Stimulated activated CD8-positive, alpha-beta memory T cell treated with anti-CD3 and anti-CD28 coated beads, Interleukin-2, amount 100 ng/mL, for 1 hour (primary cell): ENCODE measurements around the gene SLC22A16.

Experiments
- DNase-seq, 2 donors: peaks; one replicate each; pipeline ENCODE4 v3.0.0-alpha.2; 2020; ENCODE audit warnings: low read depth in 2 of 2

Gene SLC22A16

DNA sequence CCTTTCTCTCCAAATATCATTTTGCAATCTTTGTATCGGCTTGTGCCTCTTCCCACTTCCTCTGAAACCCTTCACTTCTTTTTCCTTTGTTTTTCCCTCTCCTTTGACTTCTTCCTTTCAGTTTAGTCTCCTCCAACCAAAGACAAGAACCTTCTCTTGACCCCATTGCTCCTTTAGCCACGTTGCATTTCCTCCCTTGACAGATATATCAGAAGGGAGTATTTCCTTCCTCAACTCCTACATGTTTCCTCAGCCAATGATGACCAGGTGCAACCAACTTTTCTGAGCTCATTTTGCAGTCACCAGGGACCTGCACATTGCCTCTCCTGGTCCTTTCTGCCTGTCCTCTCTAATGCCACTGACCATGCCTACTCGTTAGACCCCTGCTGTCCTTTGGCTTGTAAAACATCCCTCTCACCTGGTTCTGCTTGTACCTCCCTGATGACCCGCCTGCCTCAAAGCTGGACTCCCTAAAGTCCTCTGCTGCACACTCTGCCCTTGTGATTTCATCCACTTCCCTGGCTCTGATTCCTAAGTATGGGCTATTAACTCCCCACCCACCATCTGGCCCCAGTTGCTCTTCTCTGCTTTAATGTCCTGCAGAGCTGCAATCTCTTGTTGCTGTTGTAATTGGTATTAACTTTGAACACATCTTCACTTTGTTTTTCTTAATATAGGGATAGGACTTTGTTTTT lies 27.4 kb downstream of the SLC22A16 start:
- no peak for DNase-seq

DNA sequence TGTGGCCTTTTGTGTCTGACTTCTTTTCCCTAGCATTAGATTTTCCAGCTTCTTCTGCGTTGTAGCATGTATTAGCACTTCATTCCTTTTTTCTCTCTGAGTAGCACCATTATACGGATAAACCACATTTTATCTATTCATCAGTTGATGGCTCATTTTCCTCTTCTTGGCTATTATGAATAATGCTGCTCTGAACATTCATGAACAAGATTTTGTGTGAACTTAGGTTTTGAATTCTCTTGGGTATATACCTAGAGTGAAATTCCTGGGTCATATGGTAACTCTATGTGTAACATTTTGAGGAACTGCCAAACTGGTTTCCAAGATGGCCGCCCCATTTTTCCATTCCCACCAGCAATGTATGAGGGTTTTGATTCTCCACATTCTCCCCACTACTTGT lies 28.7 kb downstream of the SLC22A16 start:
- no peak for DNase-seq

DNA sequence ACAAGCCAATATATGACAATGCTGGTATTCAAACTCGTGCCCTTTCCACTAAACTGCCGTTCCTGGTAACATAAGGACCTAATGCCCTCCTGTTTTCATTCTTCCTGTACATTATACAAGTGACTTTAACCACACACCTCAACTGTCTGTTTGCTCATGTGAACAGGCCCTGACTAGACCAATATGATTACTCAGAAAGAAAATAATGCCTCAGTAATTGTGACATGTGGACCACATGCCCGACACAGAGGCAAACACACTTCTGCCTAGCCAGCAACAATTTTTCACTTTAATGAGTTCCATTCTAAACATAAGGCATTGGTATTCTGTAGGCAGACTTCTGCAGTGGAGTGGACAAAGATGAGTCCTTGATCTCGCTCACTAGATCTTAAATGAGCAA lies 30.0 kb downstream of the SLC22A16 start:
- DNase-seq = no peak

DNA sequence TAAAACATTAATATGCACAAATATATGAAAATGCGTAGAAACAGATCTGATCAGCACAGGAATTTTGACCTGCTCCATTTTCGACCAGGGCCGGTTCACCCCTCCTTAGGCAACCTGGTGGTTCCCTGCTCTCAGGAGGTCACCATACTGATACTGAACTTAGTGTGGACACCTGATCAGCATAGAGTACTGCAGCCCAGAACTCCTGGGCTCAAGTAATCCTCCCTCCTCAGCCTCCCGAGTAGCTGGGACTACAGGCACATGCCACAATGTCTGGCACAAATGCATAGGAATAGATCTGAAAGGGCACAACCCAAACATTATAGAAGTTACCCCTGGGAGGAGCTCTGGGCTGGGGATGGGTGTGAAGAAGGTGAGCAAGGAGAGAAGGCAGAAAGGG lies 36.4 kb downstream of the SLC22A16 start:
- DNase-seq = no peak

DNA sequence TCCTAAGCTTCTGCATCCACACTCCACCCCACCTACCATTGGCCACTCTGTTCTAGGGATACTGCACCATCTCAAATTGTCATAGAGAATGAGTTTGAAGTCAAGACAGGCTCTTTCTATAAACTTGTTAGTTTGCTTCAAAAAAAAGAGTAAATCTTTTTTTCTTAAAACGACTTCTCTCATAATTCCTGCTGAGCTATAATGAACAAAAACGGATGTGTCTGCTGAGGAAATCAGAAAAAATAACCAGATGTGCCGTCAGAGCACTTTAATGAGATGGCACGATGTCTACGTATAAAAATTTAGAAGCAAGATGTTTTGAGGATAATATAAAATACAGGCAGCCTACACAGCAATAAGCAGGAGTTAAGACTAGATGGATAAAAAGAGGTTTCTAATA lies 37.1 kb downstream of the SLC22A16 start:
- no peak for DNase-seq

DNA sequence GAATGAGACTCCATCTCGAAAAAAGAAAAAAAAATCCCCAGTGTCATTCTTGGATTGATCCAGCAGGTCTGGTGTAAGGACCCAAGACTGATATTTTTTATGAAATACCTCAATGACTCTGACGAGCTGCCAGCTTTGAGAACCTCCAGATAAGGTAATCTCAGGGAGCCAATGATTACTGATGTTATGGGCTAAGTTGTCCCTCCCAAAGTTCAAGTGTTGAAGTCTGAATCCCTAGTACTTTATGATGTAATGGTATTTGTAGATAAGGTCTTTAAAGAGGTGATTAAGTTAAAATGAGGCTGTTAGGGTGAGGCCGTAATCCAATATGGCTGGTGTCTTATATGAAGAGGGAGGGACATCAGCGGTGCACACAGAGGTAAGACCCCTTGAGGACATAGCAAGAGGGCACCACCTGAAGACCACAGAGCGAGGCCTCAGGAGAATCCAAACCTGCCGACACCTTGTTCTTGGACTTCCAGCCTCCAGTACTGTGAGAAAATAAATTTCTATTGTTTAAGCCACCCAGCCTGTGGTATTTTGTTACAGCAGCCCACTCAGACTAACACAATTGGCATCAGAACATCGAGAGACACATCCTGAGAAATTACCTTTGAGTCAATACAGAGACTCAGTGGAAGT lies 41.3 kb downstream of the SLC22A16 start:
- no peak for DNase-seq

DNA sequence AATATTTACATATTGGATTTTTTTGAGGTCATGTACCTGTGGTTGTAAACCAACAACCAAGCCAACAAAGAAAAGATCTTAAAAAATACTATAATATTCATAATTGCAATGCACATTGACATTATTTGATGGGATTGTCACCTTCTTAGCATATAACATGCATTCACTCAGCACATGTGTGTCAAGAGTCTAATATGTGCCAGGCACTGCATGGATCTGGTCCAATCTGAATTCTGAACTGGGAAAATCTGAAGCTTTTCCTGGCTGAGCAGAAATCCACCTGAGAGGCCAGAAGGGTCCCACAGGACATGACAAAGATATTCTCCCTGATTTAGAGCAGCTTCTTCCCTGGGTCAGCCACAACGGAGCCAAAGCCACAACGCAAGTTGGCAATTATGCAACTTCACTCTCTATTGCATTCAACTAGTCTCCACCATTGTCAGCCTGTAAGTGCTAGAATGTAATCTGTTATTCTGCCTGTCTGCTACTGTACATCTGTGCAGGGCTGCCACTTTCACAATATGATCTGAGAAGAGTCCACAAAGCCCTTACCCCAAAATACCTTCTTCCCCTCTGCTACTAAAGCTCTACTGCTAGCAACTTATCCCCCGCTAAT lies 44.0 kb downstream of the SLC22A16 start:
- DNase-seq = no peak

DNA sequence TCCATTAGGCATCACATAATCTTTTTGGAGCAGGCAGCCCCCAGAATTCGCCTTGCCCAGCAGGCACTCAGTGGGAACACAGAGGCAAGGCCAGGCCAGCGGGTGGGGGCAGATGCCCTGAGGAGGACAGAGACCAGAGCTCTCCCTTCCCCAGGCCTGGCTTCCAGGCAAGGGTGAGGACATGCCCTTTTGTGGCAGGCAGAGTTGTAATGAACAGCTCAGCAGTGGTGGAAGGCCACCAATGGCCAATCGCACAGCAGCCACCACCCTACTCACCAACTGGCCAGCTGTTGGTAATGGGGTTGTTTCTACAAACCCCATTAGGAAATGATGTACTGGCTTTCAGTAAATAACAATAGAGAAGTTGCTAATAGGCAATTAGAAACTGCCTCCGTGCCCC lies 45.7 kb downstream of the SLC22A16 start:
- DNase-seq = no peak

DNA sequence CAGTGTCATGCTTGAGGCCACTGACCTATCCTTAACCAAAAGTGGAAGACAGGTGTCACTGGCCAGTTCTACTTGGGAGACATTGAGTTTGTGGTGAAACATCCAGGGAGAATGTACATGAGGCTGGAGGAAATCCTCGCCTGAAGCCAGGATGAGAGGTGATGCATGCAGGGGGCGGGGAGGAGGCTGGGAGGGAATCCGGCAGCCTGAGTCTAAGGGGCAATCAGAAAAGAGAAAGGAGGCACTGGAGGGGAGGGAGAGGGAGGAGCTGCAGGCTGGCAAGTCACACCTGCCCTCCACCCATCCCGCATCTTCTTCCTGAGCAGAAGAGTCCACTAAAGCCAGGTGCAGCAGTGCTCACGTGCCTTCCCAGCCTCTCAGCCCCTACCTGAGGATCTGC lies 46.2 kb downstream of the SLC22A16 start:
- no peak for DNase-seq

DNA sequence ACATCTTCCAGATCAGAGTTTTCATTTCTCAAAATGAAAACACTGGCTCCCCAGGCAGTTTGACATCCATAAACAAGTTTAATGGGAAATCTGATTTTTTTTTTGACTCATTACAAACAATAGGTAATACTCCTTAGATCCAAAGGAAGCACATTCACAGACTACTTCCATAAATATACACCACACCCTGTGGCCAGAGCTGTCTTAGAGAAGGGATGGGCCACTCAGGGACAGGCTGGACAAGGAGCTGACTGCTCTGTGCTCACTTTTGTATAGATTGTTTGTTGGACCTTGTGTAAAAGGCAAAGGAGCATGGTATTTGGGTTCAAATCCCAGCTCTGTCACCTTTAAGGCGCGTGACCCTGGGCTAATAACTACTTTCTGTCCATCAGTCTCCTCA lies 48.3 kb downstream of the SLC22A16 start:
- DNase-seq = no peak

DNA sequence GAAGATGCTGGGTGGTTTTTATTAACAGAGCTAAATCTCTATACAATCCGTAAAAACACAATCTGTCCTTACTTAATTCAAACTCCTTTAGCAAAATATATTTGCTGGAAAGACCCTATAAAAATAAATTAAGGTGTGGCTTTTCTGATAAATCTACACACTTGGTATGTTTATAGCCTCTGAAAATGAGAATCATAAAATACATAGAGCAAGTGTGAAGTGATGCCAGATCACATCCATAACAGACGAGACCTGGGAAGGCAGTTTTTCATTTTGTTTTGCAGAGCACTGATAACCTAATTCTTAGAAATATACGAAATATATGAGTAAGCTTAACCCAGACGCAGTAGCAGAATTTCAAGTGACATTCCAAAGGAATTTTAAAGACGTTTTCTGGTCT lies 50.6 kb downstream of the SLC22A16 start:
- DNase-seq = no peak

DNA sequence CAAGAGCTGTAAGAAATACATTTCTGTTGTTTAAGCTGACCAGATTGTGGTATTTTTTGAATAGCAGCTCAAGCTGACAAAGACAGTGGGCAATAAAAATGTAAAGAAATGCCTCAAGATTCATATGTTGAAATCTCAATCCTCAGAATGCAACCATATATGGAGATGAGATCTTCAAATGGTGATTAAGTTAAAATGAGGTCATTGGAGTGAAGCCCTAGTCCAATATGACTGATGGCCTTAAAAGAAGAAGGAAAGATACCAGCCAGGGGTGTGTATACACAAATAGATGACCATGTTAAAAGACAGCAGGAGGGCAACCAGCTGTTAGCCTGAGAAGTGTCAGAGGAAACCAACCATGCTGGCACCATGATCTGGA lies 54.0 kb downstream of the SLC22A16 start:
- DNase-seq = no peak

DNA sequence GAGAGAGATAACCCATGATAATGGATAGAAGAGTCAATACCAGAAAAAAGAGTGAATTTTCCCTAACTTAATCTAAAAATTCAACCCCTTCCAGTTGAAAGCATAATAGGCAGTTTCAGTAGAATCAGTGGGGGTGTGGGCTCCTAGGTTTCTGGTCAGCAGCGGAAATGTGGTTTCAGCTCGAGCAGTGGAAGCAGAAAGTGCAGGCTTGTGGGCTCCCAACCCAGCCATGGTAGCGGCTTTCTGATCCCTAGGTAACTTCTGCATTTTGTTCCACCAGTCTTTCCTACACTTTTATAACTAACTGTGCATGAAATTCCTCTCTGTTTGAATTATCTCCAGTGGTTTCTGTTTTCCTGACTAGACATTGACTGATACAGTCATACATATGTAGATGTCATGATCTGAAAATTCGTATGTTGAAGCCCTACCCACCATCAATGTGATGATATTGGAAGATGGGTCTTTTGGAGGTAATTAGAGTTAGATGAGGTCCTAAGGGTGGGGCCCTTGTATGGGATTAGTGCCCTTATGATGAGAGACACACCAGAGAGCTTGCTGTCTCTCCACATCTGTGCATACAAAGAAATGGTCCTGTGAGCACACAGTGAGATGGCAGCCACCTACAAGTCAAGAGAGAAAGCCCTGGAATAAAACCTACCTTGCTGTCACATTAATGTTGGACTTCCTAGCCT lies 54.5 kb downstream of the SLC22A16 start:
- no peak for DNase-seq

DNA sequence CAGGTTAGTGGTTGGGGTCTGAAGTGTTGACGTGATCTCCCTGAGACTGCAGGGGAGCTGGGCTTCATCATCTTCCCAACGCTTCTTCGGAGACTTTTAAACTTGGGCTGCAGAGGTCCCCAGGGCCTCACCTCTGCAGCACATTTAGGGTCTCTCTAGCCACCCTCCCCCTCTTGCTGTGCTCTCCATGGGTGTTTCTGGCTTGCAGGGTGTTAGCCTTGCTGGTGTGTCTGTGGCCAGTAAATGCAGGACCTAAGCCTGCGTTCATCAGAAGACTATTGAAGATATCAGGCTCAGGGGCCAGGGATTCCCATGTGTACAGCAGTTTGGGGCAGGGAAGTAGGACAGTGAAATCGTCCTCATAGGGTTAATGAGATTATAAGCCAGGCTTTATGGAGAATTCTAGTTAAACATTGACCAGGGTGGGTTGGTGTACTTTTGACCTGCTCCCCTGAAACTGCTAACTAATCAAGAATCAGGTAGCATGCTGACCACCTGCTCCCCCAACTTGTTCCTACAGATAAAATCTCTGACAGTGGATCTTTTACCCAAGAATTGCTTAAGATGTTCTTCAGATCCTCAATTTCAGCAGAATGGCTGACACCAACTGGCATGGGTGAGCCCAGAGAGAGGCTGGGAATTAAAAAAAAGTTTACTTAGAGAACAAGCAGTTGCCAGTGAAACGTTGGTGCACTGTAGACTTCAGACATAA lies 57.2 kb downstream of the SLC22A16 start:
- no peak for DNase-seq

DNA sequence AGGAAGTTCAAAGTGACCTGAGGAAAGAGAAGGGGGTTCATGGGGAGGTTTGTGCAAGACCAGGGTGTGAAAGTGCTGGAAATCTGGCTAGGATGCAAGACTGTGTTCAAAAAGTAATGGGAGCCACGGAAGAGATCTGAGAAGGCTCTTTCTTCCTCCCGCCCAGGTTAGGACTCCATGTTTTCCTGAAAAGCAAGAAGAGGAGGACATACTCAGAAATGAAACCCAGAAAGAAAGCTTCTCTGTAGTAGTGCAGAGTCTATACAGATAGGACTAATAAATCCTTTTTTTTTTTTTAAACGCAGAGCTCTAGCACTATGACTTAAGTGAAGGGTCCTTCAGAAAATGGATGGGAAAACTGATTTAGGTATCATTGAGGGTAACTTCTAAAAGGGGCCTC lies 57.8 kb downstream of the SLC22A16 start:
- no peak for DNase-seq

DNA sequence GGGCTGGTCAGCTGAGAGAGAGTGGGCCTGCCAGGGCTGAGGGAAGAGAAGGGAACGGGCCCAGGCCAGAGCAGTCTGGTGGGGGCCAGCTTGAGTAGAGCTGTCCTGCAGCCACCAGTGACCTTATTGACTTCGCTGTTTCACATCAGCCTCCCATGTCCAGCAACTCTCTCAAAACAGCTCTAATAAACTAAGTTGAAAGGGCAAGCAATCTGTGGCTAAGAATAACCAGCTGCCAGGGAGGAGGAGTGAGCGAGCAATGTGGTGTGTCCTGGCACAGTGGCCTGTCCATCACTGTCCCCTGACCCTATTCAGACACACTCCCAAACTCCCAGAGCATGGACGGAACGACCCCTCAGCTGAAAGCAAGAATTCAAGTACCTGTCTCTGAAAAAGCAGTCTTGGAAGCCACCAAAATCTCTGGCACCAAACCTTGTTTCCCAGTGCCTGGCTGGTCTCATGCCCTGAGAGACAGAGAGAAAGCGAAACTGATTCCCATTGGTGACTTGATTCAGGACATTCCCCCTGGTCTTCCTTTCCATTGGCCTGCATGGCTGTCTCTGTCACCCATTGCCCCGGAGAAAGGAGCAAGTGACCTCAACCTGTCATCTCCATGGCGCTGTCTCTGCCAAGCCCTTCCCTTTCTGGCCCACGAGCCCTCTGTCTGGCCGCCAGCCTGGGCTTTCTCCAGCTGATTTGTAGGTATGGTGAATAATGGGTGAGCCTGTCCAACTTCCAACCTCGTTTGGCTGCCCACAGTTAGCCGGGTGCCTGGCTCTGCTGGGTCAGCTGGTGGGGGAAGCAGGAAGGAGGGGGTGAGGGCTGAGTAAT lies 61.1 kb downstream of the SLC22A16 start, which contains the start of gene DDO:
Gene DDO (minus strand): TSS at position 490 of the 831 bp plus-strand sequence. CDS start 2,113 bp downstream, outside the sequence.
- DNase-seq = no peak

DNA sequence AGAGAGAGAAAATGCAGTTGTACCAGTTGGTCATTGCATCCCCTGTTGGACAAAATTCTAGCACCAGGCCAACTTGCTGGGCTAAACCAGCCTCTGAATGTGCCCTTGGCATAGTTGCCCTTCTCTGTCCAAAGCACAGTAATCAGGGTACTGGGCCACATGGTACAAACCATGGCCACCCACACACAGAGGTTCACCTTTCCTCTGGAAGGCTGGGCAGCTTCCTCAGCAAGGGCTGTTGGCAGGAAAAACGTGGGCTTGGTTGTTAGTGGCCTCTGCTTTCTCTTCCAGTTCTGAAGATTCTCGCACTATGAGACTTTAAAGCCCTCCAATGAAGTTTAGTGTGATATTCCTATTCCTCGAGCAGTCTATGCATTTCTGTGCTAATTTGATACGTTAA lies 61.7 kb downstream of the SLC22A16 start:
- no peak for DNase-seq

DNA sequence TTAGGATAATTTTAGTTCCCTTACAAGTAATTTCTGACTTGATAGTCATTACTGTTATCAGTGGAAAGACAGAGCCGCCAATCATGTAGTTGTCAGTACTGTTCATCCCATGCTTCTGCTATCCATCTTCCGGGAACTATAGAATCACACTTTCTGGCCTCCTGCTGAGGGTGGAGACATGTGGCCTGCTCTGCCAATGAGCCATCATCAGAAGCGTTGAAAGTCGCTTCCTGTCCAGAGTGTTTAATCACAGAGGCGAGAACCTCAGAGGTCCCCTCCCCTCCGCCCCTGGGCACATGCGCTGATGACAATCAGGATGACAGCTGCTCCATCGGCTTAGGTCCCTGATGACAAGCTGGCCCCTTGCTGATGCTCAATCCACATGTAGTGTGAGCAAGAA lies 64.1 kb downstream of the SLC22A16 start:
- no peak for DNase-seq

DNA sequence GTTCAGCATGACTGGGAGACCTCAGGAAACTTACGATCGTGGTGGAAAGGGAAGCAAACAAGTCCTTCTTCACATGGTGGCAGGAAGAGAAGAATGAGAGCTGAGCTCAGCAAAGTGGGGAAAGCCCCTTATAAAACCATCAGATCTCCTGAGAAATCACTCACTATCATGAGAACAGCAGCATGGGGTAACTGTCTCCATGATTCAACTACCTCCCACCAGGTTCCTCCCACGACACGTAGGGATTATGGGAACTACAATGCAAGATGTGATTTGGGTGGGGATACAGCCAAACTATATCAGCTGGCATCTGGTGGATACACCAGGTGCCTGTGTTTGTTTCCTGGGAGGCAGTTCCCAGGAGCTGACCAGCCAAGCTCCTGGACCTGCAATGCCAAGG lies 65.9 kb downstream of the SLC22A16 start:
- no peak for DNase-seq

DNA sequence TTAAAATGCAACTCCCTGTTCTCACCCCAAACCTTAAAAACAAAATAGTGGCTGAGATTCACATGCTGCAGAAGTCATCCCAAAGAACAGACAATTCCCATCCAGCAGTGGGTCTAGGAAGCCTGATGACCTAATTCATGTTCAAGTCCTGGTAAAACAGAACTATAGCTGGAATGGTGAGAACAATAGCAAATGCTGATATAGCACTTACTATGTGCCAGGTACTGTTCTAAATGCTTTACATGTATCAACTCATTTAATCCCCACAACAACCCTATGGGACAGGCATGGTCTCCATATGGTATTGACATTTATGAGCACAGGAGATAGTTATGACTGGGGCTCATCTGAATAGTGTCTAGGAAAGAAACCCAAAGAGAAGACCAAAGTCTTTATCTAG lies 66.6 kb downstream of the SLC22A16 start:
- DNase-seq = no peak

DNA sequence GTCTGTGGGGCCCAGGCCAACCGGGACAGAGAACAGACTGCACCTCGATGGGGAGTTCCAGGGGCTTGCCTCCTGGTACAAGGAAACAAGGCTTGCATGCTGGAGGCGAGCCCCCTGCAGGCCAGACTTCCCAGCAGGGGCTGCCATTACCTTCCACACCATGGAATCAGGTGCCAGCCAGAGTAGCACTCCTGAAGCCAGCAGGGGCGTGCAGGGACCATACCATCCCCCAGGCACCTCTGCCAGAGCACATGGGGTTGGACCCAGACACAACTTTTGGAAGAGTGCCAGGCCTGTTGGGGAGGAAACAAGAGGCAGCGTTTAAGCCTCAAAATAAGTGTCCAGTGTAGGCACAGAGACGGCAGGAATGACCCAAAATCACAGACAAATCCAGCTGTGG lies 67.5 kb downstream of the SLC22A16 start:
- no peak for DNase-seq
